Measurements from ENCODE around the gene HOXA13.

Gene HOXA13

GRCh38 chr7:27169658-27170425 is 30.0 kb downstream of the HOXA13 start:
- DNase-seq = peak; percentile 72

GRCh38 chr7:27168265-27168947 is 31.5 kb downstream of the HOXA13 start:
- DNase-seq = peak; percentile 71

GRCh38 chr7:27167916-27168264 is 32.0 kb downstream of the HOXA13 start:
- DNase-seq = no peak

- peak; percentile 54 for DNase-seq
Observed at GRCh38 chr7:27166531-27167505, 33.1 kb downstream of the HOXA13 start.

- no peak for DNase-seq
Observed at GRCh38 chr7:27165996-27166530, 33.8 kb downstream of the HOXA13 start.

- DNase-seq = peak; percentile 88
Observed at GRCh38 chr7:27165089-27165995, 34.5 kb downstream of the HOXA13 start, which contains the start of gene HOXA9. HOXA9 (minus strand) TSS chr7:27165537; CDS start chr7:27165457, 80 bp downstream.

GRCh38 chr7:27164367-27165088 is 35.4 kb downstream of the HOXA13 start:
- DNase-seq = no peak

GRCh38 chr7:27164045-27164366 is 35.9 kb downstream of the HOXA13 start:
- DNase-seq = no peak

- DNase-seq = no peak
Observed at GRCh38 chr7:27163288-27164044, 36.4 kb downstream of the HOXA13 start.

GRCh38 chr7:27162561-27163287 is 37.2 kb downstream of the HOXA13 start:
- DNase-seq = no peak

GRCh38 chr7:27161721-27162560 is 38.0 kb downstream of the HOXA13 start:
- no peak for DNase-seq

- no peak for DNase-seq
Observed at GRCh38 chr7:27161214-27161720, 38.6 kb downstream of the HOXA13 start.

- peak; percentile 79 for DNase-seq
Observed at GRCh38 chr7:27160546-27161213, 39.2 kb downstream of the HOXA13 start.

- no peak for DNase-seq
Observed at GRCh38 chr7:27160145-27160545, 39.7 kb downstream of the HOXA13 start.

- no peak for DNase-seq
Observed at GRCh38 chr7:27159266-27160144, 40.4 kb downstream of the HOXA13 start.

- no peak for DNase-seq
Observed at GRCh38 chr7:27158436-27159265, 41.2 kb downstream of the HOXA13 start.

Measured in DMS 273 treated with DMSO at 0.1 percent for 48 hours (cell line).